Islet of Langerhans (tissue), 1 donor: Measurements from ENCODE around the gene ABL2.
"Not testable (repeated sequence)": the region's sequence is repeated elsewhere in the genome, so short reads cannot be mapped to it uniquely, and the experiment has no call there.

Experiments used
- FAIRE-seq: peaks from one replicate; lab custom pipeline; 2011; peaks lifted over from hg19 to GRCh38; lab: Jason Lieb, UNC

ABL2 gene

GRCh38 chr1:179168536-179168935 is 60.9 kb downstream of the ABL2 start:
- no peak for FAIRE-seq

- FAIRE-seq: no peak
Observed at GRCh38 chr1:179167955-179168354, 61.5 kb downstream of the ABL2 start.

- FAIRE-seq: no peak
Observed at GRCh38 chr1:179167418-179167777, 62.1 kb downstream of the ABL2 start.

- no peak for FAIRE-seq
Observed at GRCh38 chr1:179166663-179167417, 62.6 kb downstream of the ABL2 start.

- FAIRE-seq: no peak
Observed at GRCh38 chr1:179164494-179164893, 65.0 kb downstream of the ABL2 start.

GRCh38 chr1:179156708-179157107 is 72.8 kb downstream of the ABL2 start:
- no peak for FAIRE-seq

- no peak for FAIRE-seq
Observed at GRCh38 chr1:179156026-179156425, 73.5 kb downstream of the ABL2 start.

GRCh38 chr1:179155615-179156014 is 73.9 kb downstream of the ABL2 start:
- FAIRE-seq: no peak

- FAIRE-seq: no peak
Observed at GRCh38 chr1:179154437-179154836, 75.0 kb downstream of the ABL2 start.

- FAIRE-seq: no peak
Observed at GRCh38 chr1:179153217-179153616, 76.3 kb downstream of the ABL2 start.

GRCh38 chr1:179151908-179152682 is 77.4 kb downstream of the ABL2 start:
- FAIRE-seq: no peak

- no peak for FAIRE-seq
Observed at GRCh38 chr1:179146911-179147310, 82.6 kb downstream of the ABL2 start.

GRCh38 chr1:179146476-179146875 is 83.0 kb downstream of the ABL2 start:
- FAIRE-seq: no peak

- no peak for FAIRE-seq
Observed at GRCh38 chr1:179145521-179145920, 84.0 kb downstream of the ABL2 start.

GRCh38 chr1:179144626-179145025 is 84.9 kb downstream of the ABL2 start:
- no peak for FAIRE-seq

GRCh38 chr1:179143322-179143721 is 86.2 kb downstream of the ABL2 start:
- no peak for FAIRE-seq

GRCh38 chr1:179142889-179143299 is 86.6 kb downstream of the ABL2 start:
- FAIRE-seq: no peak

- FAIRE-seq: no peak
Observed at GRCh38 chr1:179141592-179142251, 87.8 kb downstream of the ABL2 start.

- FAIRE-seq: not testable (repeated sequence)
Observed at GRCh38 chr1:179138755-179139154, 90.7 kb downstream of the ABL2 start.

- FAIRE-seq: no peak
Observed at GRCh38 chr1:179137617-179138255, 91.7 kb downstream of the ABL2 start.

- not testable (repeated sequence) for FAIRE-seq
Observed at GRCh38 chr1:179135707-179136106, 93.8 kb downstream of the ABL2 start.

GRCh38 chr1:179135168-179135567 is 94.3 kb downstream of the ABL2 start:
- FAIRE-seq: not testable (repeated sequence)
